ENCODE results near the gene SINHCAF.
A peak's percentile ranks its signal among the peaks of the same experiment; 100 is the strongest.

The SINHCAF gene

DNA sequence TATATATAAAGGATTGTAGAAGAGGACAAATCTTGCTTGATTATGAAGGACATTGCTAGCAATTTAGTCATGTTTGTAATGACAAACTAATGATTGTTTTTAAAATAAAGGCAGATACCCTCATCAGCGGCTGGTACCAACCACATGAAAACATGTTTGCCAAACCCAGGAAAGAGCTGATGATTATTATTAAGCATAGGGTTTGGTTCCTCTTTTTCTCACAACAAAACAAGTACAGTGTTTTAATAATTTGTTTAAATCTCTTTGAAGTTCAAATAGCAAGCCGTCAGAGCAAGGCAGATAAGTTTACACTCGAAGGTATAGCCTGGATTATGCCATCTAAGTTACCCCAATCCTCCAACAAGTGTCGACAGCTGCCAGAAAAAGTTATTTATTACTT is 5.3 kb upstream of the SINHCAF start:
- DNase-seq, result no peak

DNA sequence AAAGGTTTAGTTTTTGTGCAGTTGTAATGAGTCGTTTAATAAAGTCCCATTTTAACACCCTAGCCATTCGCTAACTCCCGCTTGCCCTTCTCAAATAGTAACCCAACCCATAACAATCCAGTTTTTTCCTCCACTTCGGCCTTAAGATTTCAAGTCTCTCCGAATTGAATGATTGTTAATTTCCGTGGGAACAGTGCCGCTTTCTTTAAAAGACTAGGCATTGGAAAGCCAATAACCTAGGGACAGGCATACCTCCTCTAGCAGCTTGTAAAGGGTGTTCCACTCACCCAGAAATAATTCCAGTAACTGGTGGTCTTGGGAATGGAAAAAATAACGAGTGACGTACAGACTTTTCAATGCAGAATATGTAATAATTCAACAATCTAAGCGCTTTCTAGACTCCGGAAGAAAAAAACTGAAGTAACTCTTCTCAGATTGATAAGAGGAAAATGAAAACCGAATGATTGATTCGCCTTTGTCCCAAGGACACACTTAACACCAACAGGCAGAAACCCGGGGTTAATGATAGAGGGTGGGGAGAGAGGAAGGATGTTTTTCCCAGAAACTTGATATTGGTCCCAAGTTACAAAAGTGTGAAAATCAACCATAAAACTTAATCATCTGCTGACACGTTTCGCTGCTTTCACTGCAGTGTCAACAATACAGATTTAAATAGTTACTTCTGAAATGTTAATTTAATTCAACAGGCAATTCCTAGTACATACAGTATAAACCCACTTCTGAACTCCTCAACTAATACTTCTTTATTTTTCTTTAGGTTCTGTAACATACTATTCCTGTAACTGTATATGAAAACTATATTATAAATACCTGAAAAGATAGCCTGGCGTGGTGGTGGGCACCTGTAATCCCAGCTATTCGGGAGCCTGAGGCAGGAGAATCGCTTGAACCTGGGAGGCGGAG is 1.0 kb upstream of the SINHCAF start:
- DNase-seq, result no peak

DNA sequence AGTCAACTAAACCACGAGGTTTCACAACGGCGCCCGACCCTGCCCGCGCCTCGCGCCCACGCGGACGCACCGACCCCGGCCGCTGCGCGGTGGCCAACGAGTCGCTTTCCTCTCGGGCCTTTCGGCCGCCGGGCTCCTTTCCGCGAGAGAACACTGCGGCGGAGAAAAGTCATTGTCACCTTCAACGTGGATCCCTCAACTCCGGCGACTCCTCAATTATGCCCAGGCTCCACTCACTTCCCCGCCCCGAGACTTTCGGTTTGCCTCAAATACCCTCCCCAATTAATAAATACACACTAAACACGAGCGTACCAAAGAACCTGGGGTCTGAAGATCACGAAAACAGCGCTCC is 450 bp downstream of the SINHCAF start:
- peak in 1 of 4 experiments; percentile 9 for DNase-seq

DNA sequence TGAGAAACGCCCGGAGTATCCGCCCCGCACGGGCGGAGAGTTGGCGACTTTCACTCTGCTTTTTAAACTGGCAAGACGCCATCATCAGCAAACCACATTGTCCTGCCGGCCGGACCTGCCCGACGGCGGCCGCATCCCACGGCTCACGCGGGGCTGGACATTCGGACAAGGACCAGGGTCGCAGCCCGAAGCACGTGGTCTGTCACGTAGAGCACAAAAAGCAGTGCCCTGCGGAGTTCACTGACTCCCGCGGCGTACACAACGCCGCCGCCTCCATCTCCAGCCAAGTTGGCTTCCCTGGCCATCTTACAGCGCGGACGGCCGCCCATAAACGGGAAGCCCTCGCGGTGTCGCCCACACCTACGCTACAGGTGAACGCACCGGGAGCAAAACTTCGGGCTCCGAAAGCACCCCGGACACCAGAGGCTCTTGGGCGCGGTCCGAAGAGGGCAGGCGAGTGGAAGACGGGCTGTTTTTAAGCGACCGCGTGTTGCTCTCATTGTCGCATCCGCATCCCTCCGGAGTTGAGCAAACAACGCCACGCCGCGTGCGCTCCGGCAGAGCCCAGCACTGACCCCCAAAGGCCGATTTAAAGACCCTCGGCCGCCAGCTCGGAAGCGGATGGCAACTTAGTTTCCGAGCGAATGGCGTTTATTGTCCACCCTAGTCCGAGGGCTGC is 966 bp downstream of the SINHCAF start:
- DNase-seq, result peak; percentile 28 to 38 (median 34)

DNA sequence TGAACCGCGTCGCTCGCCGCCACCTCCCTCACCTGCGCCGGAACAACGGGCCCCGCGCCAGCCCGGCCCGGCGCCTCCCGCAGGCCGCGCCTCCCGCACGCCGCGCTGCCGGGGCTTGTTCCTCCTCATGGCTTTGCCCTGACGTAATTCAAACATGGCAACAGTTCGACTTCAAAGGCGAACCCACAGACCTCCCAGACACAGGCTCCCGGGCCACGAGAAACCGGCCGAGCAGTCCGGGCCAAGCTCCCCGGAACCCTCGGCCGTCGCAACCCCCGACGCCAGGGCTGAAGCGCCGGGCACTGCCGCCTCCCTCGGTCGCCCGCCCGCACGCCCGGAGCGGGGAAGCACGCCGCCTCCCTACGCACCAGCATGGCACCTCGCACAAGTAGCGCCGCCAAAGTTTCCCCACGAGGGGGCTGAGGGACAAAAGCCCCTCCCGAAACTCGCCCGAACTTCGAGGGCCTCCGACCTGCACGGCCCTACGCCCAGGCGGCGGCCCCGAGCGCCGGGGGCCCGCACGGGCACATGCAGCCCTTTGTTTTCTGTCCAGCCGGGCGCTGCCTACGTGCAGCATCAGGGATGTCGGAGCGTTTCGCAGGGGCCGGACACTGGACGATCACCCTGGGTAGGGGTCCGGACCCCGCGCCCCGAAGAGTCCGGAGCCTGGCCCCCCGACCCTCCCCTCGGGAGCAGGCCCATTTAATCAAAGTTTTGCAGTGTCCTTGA is 1.7 kb downstream of the SINHCAF start:
- peak; percentile 51 to 57 (median 55) for DNase-seq

DNA sequence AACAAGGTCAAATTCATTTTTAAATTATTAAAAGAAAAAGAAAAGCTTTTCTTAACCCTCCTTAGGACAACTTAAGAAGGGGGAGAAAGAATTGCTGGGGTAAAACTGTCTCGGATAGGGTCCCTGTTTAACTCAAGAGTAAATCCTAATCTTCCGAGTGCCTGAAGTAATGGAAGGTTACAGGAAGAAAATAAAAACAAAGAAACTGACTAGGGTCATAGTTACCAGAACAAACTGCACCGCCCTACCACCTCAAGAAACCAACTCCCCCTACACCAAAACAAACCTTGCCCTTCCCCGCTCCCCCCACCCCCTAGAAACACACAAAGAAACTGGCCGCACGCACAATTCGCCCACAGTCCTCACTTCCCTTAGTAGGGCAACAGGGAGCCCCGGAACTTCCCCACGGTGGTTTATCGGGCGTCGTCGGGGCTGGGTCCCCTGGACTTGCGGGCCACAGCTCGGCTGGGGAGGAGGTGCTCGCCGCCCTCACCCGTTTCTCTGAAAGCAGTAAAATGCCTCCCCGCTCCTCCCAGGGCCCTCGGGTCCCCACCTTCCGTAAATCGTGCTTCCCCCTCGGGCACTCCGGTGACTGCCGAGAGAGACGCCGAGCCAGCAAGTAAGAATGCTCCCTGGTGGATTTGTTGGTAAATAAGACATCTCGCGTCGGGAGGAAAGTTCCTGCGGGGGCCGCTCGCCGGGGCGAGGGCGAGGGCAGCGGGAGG is 2.4 kb downstream of the SINHCAF start:
- peak; percentile 23 to 38 (median 28) for DNase-seq

DNA sequence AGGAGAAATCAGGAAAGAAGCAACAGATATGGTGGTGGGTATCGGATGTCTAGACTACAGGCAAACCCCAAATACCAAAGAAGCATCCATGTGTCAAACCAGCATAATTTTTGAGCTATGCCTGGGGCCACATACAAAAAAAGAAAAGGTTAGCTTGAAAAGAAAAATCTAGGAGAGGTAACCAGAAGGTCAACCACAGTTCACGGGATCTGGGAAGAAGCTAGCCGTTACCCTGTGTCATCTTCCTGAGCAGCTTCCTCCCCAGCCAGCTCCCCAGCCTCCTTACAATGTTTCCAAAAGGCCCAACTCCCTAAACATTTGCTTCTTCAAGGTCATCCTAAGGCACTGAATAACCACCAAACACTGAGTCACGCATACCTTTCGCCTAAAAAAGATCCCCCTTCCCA is 3.1 kb downstream of the SINHCAF start:
- DNase-seq, result no peak

DNA sequence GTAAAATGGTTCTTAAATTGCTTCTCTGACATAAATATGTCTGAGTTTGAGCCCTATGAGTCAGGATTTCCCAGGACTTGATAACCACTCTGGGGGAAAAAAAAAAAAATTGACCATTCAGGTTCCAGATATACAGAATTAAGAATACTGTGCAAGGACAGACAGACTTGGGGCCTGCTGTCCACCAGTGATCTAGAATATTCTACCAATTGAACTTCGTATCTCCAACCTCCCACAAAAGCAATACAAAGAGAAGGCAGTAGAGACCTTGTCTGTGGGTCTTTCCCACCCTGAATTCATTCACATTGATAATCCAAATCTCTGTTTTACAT is 4.1 kb downstream of the SINHCAF start:
- no peak for DNase-seq

DNA sequence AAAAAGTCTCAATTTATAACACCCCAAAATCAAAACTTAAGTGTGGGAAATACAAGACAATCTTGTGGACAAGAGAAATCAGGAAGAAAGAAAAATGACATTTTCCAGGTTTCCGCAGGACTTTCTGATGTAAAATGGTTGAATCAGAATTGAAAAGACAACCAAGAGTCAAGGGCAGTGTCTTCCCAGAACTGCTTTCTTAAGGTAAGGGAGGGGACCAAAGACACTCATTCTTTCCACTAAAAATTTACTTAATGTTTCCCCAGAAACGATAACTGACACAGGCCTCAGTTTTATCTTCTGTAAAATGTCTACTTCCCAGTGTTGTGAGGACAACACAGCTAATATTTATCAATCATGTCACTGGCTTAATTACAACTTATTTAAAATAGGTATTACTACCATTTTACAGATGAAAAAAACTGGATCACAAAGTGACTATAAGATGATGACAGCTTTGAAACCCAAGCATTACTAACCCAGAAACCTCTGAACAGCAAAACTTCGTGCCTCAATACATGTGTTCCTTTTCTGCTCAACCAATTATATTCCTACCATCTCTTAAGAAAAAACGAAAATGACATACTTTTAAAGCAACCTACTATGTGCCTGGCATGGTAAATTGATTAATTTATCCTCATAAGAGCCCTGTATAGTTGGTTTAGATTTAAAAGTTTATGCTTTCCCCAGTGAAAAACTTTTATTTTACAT is 4.6 kb downstream of the SINHCAF start:
- no peak for DNase-seq

DNA sequence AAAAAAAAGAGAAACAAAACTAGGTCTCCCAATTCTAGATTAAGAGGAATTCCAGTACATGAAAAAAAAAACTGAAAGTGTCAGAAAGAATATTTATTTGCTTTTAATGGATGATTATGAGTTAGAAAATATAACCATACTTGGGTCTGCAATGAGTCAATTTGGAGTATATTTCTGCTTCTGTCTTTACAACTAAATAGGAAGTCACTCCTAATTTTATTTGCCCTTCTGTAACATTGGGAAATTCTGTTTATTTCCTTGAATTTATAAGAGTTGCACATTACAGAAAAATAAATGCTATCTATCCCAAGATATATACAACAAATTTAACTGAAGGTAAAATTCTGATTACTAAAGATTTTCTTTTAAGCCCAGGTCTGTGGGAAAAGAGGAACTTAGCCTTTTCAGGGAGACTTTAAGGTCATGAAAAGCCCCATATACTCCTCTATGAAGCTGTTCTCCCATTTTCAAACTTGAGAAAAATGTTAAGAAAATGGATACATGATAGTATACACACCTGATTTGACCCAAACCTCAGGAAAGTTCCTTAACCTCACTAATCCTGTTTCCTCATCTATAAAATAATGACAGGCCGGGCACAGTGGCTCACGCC is 7.2 kb downstream of the SINHCAF start:
- DNase-seq, result no peak

DNA sequence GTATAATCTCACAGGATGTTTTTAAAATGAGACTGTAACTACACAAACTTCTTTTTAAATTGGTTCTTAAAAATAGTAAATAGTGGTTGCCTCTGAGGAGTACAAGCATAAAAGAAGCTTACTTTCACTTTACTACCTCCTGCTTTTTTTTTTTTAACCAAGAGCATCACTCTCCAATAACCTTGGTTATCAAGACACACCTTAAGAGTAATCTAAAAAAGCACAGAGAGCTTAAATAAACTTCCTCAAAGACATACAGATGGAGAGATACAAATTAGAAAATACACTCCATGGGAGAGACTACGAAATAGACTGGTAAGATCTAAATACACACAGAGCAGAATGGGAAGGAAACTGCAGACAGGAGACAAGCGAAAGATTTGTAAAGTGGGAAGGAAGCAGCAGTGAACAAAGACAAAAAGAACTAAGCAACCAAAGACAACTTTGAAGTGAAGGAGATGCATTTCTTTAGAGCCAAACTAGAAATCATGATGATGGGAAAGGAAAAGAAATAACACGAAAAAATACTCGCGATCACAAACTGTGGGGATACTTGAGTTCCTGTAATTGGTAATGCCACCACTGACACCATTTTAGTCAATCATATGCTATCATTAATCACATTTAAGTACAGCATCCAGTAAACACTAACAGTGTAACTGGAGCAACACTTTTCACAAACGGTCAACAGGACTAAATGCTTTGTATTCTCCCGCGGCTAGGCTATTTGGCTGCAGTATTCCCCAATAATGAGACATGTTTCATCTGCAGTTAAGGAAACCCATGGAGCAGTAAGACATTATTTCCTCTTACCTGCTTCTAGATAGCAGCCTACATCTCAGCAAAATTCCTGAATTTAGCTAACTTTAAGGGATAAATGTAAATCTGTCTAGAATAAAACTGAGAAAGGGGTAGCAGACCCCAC is 8.2 kb downstream of the SINHCAF start:
- no peak for DNase-seq

DNA sequence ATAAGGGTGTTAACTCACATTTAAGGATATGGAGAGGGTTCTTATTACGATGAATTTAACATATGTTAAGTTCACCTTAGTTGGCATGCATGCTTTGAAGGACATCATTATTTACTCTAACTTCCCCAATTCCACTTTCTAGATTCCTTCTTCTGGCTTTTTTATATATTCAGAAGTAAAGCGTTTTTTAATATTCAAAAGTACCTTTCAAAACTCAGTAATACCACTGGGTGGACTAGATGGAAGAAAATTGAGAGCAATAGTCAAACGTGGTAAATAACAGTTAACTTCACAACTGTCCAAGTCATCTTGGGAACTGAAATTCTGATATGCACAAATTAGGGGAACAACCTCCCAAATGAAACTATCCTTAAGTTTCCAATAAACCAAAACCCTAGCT is 9.1 kb downstream of the SINHCAF start:
- no peak for DNase-seq

DNA sequence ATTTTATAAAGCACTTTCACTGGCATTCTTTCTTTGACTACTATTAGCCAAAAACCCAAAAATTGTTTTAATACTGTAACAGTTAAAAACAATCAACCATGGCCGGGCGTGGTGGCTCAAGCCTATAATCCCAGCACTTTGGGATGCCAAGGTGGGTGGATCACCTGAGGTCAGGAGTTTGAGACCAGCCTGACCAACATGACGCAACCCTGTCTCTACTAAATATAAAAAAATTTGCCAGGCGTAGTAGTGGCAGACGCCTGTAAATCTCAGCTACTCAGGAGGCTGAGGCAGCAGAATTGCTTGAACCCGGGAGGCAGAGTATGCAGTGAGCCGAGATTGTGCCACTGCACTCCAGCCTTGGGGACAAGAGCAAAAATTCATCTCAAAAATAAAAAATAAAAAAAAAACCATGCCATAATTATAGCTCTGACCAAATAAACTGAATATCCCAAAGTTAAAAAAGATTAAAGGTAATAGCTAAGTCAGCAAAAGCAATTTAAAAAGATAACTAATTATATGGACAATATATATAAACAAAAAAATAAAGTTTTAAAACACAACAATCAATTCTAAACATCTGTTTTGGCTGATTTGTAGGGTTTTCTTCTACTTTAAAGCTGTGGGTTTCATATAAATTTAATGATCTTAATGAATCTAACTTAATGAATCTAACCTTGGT is 10.0 kb downstream of the SINHCAF start:
- DNase-seq, result no peak

DNA sequence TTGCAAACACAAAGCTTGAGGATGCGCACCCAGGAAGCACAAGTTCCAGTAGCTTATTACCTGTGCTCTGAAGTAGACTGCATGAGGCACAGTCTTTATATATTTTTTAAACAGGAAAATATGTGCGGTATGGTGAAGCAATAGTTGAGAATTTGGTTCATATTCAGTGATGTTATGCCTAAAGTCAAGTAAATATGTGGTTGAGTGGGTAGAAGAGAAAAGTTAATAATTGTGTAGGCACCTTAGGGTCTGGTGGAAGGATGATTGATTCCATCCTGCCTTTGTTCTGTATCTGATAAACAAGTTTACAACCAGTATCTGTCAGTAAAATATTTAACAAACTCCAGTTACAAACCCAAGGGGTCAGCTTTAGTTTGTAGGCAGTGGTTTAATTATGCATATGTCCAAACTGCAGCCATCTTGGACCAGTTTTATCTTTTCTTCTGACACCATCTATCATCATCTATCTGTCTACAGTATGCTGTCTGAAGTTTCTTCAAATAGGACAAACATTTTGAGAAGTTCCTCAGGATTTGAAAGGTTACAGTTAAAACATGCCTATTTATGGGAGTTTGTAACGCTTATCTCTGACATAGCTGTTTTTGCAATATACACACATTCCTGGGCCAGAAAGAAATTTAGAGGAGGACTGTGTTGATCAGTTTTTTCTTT is 10.8 kb downstream of the SINHCAF start:
- DNase-seq, result no peak

DNA sequence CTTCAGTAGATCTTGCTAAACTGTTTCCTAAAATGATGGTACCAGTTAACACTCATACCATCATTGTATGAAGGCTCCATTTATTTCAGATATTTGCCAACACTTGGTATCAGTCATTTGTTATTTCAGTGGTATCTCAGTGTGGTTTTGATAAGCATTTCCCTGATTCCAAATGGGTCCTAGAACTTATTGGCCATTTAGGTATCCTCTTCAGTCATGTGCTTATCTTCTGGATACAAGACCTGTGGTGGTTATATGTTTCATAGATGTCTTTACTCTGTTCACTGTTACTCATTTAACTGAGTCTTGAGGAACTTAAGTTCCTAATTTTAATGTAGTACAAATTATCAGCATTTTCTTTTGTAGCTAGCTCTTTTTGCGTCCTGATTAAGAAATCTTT is 13.5 kb downstream of the SINHCAF start:
- DNase-seq, result no peak

DNA sequence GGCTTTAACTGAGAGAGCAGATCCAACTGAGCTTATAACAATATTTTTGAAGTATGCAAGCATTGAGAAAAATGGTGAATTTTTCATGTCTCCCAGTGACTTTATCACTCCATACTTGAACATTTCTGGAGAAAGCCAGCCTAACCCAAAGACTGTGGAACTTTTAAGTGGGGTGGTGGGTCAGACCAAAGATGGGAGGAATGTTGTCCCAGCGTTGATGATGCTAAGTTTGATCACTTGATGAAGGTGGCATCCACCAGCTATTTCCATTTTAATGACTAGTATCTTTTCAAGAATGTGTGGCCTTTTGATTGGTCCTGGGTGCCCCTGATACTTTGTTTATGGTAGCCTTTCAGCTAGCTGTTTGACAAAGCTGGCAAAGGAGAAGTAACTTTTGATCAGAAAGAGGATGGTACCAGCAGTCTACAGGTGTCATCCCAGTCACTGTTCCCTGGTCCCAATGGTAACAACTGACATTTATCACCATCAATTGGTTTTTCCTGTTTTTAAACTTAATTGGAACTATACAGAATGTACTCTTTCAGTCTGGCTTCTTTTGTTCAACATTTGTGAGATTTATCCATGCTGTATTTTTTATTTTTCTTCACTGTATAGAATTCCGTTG is 14.2 kb downstream of the SINHCAF start:
- DNase-seq, result no peak

DNA sequence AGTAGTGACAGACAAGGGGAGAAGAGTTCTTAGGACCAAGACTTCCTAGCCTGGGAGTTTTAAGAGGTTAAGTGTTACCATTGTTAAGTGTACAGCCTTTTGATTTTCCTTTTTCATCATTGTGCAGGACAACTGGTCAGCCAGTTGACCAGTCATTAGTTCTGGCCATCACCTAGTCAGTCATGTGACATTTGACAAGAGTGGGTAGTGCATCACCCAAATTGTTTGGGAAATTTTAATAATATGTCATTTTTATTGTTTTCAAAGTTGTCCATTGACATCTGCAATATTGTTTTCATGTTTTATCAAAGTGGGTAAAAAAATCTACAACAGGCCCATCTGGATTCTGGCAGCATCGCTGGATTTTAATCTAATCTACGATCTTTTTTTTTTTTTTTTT is 15.5 kb downstream of the SINHCAF start:
- DNase-seq, result no peak

DNA sequence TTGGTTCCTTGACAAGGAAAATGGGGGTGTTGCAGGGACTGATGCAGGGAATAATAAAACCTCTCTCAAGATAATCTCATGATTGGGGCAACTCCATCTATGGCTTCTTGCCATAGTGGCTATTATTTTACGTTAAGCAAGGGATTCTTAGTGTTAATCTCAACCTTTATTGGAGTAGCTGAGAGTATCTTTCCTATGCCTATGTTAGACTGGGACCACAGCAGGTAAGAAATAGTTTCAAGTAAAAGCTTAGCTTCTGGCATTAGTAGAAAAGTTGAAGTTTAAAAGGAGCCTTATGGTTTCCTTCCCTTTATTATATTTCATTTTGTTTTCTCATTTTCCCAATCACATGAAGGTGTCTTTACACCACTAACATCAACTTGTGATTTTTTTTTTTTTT is 16.7 kb downstream of the SINHCAF start:
- no peak for DNase-seq

DNA sequence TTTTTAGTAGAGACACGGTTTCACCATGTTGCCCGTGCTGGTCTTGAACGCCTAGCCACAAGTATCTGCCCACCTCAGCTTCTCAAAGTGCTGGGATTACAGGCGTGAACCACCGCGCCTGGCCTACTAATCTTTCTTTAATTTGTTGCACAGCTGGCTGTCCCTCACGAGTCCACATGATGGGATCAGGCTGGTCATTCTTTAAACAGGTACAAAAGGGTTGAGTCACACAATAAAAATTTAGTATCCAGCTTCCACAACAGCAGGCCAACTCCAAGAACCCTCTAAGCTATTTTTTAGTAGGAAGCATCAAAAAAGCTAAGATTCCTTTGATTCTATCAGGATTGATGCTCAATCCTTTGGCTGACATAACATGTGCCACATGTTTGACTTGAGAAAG is 17.8 kb downstream of the SINHCAF start:
- DNase-seq, result no peak
